Keratinocyte (primary cell): Measurements from ENCODE around the gene KSR2.

Experiments
- EZH2 ChIP-seq: IDR thresholded peaks from one replicate; pipeline ENCODE4 v1.6.1; 2012; ENCODE audit warnings: inconsistent platforms, mild to moderate bottlenecking, low read length, moderate library complexity
- TF ChIP-seq, protein P1 (sequence below), 3 experiments: IDR thresholded peaks in 1 of 3; conservative IDR thresholded peaks in 1 of 3; optimal IDR thresholded peaks in 1 of 3; 2 replicates in 2 of 3; 3 replicates in 1 of 3; pipeline versions ENCODE3 to v1.5.1; 2011; ENCODE audit warnings: low read length in 3 of 3, mild to moderate bottlenecking in 3 of 3, moderate library complexity in 2 of 3, control low read depth in 1 of 3, inconsistent platforms in 1 of 3; ENCODE audit not compliant: insufficient read depth in 2 of 3; ENCODE audit errors: extremely low read depth in 1 of 3

DNA sequence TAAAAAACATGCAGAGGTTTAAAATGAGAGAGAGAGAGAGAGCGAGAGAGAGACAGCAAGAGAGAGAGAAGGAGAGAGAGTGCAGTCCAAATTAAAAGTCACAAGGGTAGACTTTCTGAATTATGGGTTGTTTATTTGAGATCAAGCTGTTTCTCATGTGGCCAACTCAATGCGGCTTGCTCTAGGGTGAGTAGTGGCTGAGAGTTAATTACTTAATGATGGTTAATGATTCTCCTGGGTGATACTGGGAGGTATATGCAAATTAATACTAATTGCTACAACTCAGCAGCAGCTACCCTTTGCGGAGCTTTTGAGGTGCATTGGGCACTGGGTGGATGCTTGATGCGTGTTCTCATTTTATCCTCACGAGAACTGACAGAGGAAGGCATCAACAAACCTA, 485.3 kb downstream of the KSR2 start:
- no peak for TF ChIP-seq EZH2
- TF ChIP-seq, protein P1, sequence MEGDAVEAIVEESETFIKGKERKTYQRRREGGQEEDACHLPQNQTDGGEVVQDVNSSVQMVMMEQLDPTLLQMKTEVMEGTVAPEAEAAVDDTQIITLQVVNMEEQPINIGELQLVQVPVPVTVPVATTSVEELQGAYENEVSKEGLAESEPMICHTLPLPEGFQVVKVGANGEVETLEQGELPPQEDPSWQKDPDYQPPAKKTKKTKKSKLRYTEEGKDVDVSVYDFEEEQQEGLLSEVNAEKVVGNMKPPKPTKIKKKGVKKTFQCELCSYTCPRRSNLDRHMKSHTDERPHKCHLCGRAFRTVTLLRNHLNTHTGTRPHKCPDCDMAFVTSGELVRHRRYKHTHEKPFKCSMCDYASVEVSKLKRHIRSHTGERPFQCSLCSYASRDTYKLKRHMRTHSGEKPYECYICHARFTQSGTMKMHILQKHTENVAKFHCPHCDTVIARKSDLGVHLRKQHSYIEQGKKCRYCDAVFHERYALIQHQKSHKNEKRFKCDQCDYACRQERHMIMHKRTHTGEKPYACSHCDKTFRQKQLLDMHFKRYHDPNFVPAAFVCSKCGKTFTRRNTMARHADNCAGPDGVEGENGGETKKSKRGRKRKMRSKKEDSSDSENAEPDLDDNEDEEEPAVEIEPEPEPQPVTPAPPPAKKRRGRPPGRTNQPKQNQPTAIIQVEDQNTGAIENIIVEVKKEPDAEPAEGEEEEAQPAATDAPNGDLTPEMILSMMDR (optimal IDR thresholded peaks at IDR 0.05 in 1 of 3, IDR thresholded peaks at IDR 0.05 in 1 of 3, conservative IDR thresholded peaks at IDR 0.05 in 1 of 3; ENCODE audit: extremely low read depth in 1 of 3, insufficient read depth in 2 of 3, low read length in 3 of 3) = no peak
